Measurements from ENCODE around the gene CARD9.

CARD9 gene

GRCh38 chr9:136379003-136379287 is 5.5 kb upstream of the CARD9 start:
- TF ChIP-seq CTCF (IDR thresholded peaks at IDR 0.05; ENCODE audit: insufficient read depth, low read length, poor library complexity, severe bottlenecking): no peak
- Histone ChIP-seq H3K4me3 (replicated peaks; ENCODE audit: low read depth, low read length) (no peak overlapping the region), H3K27me3 (replicated peaks; ENCODE audit: control insufficient read depth, insufficient read depth, low read length) (no peaks in the 10 kb centered on the region), H3K36me3 (ENCODE audit: control insufficient read depth, insufficient read depth, low read length) (peaks cover 45% of the 10 kb centered on the region)
- DNase-seq (ENCODE audit: extremely low read depth, insufficient read length): no peak

- no peak for TF ChIP-seq CTCF (IDR thresholded peaks at IDR 0.05; ENCODE audit: insufficient read depth, low read length, poor library complexity, severe bottlenecking)
- H3K36me3 ChIP-seq (ENCODE audit: control insufficient read depth, insufficient read depth, low read length): peaks cover 45% of the 10 kb centered on the region
- no peaks in the 10 kb centered on the region for H3K27me3 ChIP-seq (replicated peaks; ENCODE audit: control insufficient read depth, insufficient read depth, low read length)
- H3K4me3 ChIP-seq (replicated peaks; ENCODE audit: low read depth, low read length): no peak overlapping the region
- no peak for DNase-seq (ENCODE audit: extremely low read depth, insufficient read length)
Observed at GRCh38 chr9:136378170-136379002, 4.9 kb upstream of the CARD9 start.

- no peak for DNase-seq (ENCODE audit: extremely low read depth, insufficient read length)
- no peak for TF ChIP-seq CTCF (IDR thresholded peaks at IDR 0.05; ENCODE audit: insufficient read depth, low read length, poor library complexity, severe bottlenecking)
- no peaks in the 10 kb centered on the region for H3K27me3 ChIP-seq (replicated peaks; ENCODE audit: control insufficient read depth, insufficient read depth, low read length)
- H3K4me3 ChIP-seq (replicated peaks; ENCODE audit: low read depth, low read length): no peak overlapping the region
- peaks cover 37% of the 10 kb centered on the region for H3K36me3 ChIP-seq (ENCODE audit: control insufficient read depth, insufficient read depth, low read length)
Observed at GRCh38 chr9:136377341-136378169, 4.1 kb upstream of the CARD9 start.

GRCh38 chr9:136376457-136376856 is 3.0 kb upstream of the CARD9 start:
- TF ChIP-seq CTCF (IDR thresholded peaks at IDR 0.05; ENCODE audit: insufficient read depth, low read length, poor library complexity, severe bottlenecking): no peak
- Histone ChIP-seq H3K36me3 (ENCODE audit: control insufficient read depth, insufficient read depth, low read length) (peaks cover 31% of the 10 kb centered on the region), H3K27me3 (replicated peaks; ENCODE audit: control insufficient read depth, insufficient read depth, low read length) (no peaks in the 10 kb centered on the region), H3K4me3 (replicated peaks; ENCODE audit: low read depth, low read length) (no peak overlapping the region)
- DNase-seq (ENCODE audit: extremely low read depth, insufficient read length): no peak

- Histone ChIP-seq H3K36me3 (ENCODE audit: control insufficient read depth, insufficient read depth, low read length) (peaks cover 24% of the 10 kb centered on the region), H3K27me3 (replicated peaks; ENCODE audit: control insufficient read depth, insufficient read depth, low read length) (no peaks in the 10 kb centered on the region), H3K4me3 (replicated peaks; ENCODE audit: low read depth, low read length) (no peak overlapping the region)
- no peak for TF ChIP-seq CTCF (IDR thresholded peaks at IDR 0.05; ENCODE audit: insufficient read depth, low read length, poor library complexity, severe bottlenecking)
- no peak for DNase-seq (ENCODE audit: extremely low read depth, insufficient read length)
Observed at GRCh38 chr9:136375096-136375495, 1.6 kb upstream of the CARD9 start.
